WTC11 (cell line): ENCODE data around the gene TDRD1.
A peak's percentile ranks its signal among the peaks of the same experiment; 100 is the strongest.

Experiments used
- ARID4B ChIP-seq: sonication (generic); formaldehyde crosslinking; IDR thresholded peaks from 2 replicates; pipeline ENCODE4 v1.8.0; 2023; ENCODE audit warnings: missing genetic modification reagents, mild to moderate bottlenecking, borderline replicate concordance
- ATF1 ChIP-seq: sonication (generic); formaldehyde crosslinking; IDR thresholded peaks from 2 replicates; pipeline ENCODE4 v1.8.1; 2023; ENCODE audit warnings: mild to moderate bottlenecking, moderate library complexity, missing genetic modification reagents
- CTCF ChIP-seq: fragments of 200-600 bp; IDR thresholded peaks from 2 replicates; pipeline ENCODE4 v1.8.0; 2022; ENCODE audit warnings: antibody characterized with exemption
- E2F1 ChIP-seq: sonication (generic); formaldehyde crosslinking; IDR thresholded peaks from 2 replicates; pipeline ENCODE4 v1.8.0; 2022; ENCODE audit warnings: mild to moderate bottlenecking, missing genetic modification reagents
- FOXJ3 ChIP-seq: sonication (generic); formaldehyde crosslinking; IDR thresholded peaks from 2 replicates; pipeline ENCODE4 v1.9.0; 2021; ENCODE audit warnings: missing genetic modification reagents, mild to moderate bottlenecking, borderline replicate concordance
- MAX ChIP-seq: sonication (generic); formaldehyde crosslinking; IDR thresholded peaks from 2 replicates; pipeline ENCODE4 v1.8.0; 2022; ENCODE audit warnings: mild to moderate bottlenecking, missing genetic modification reagents
- RELA ChIP-seq: sonication (generic); formaldehyde crosslinking; IDR thresholded peaks from 2 replicates; pipeline ENCODE4 v1.8.1; 2022; ENCODE audit warnings: missing genetic modification reagents, mild to moderate bottlenecking, borderline replicate concordance
- SMAD3 ChIP-seq: sonication (generic); formaldehyde crosslinking; IDR thresholded peaks from 2 replicates; pipeline ENCODE4 v1.8.0; 2022; ENCODE audit warnings: missing genetic modification reagents, mild to moderate bottlenecking, borderline replicate concordance
- TEAD1 ChIP-seq: sonication (generic); formaldehyde crosslinking; IDR thresholded peaks from 2 replicates; pipeline ENCODE4 v1.8.0; 2022; ENCODE audit warnings: mild to moderate bottlenecking, missing genetic modification reagents
- USF2 ChIP-seq: sonication (generic); formaldehyde crosslinking; IDR thresholded peaks from 2 replicates; pipeline ENCODE4 v1.8.1; 2023; ENCODE audit warnings: mild to moderate bottlenecking, missing genetic modification reagents, moderate library complexity
- ZMAT4 ChIP-seq: fragments of 250-450 bp; sonication (Bioruptor Pico); IDR thresholded peaks from 2 replicates; pipeline ENCODE4 v1.9.0; 2021; ENCODE audit warnings: mild to moderate bottlenecking
- ZNF317 ChIP-seq: sonication (generic); formaldehyde crosslinking; IDR thresholded peaks from 2 replicates; pipeline ENCODE4 v1.8.1; 2023; ENCODE audit warnings: low read depth, mild to moderate bottlenecking, moderate library complexity, missing genetic modification reagents, borderline replicate concordance

GRCh38 chr10:114179148-114179547 lies at the start of gene TDRD1:
- TF ChIP-seq ZMAT4 (CRISPR knock-in tag) (no peak), CTCF (no peak), TEAD1 (CRISPR knock-in tag) (no peak), ZNF317 (CRISPR knock-in tag) (no peak), USF2 (CRISPR knock-in tag) (peak; percentile 31), E2F1 (CRISPR knock-in tag) (no peak), MAX (CRISPR knock-in tag) (peak; percentile 88), FOXJ3 (no peak), ATF1 (CRISPR knock-in tag) (no peak), ARID4B (CRISPR knock-in tag) (no peak), RELA (CRISPR knock-in tag) (no peak), SMAD3 (CRISPR knock-in tag) (no peak)
